Gastroesophageal sphincter (tissue), 3 donors: Measurements from ENCODE around the gene GSK3B.

Experiments
- EP300 ChIP-seq: sonication (generic); formaldehyde crosslinking; IDR thresholded peaks from one replicate; pipeline ENCODE4 v1.6.1; 2017; ENCODE audit warnings: antibody characterized with exemption, mild to moderate bottlenecking
- POLR2A ChIP-seq, 2 donors: fragments of 450-650 bp; IDR thresholded peaks; one replicate each; pipeline ENCODE4 v1.6.1; 2017; ENCODE audit warnings: antibody characterized with exemption in 2 of 2, mild to moderate bottlenecking in 2 of 2, moderate library complexity in 1 of 2
- POLR2AphosphoS5 ChIP-seq: sonication (generic); formaldehyde crosslinking; IDR thresholded peaks from one replicate; pipeline ENCODE4 v1.6.1; 2017; ENCODE audit warnings: antibody characterized with exemption
- TF ChIP-seq, protein P1 (sequence below), 4 experiments: fragments of 200-600 bp in 2 of 4; fragments of 450-650 bp in 2 of 4; sonication (generic) in 1 of 4; IDR thresholded peaks; one replicate each; pipeline ENCODE4 v1.5.1; 2017 to 2019; ENCODE audit warnings: antibody characterized with exemption in 4 of 4, mild to moderate bottlenecking in 2 of 4, moderate library complexity in 2 of 4

DNA sequence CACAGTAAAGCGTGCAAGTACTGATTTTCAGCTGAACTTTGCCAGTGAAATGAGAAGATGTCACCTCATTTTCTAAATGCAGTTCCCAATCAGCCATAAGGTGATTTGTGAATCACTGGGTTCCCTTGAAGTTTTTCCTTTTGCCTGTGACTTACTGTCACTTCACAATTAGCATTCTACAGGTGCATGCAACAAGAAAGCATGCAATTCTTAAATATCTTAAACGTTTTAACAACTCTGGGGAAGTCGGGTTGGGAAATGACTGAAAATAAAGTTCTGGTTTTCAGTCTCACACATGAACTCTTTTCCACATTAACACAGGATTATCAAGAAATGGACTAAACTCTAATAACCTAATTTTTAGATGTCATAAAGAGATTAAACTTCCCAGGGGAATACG, 5.2 kb downstream of the GSK3B start:
- TF ChIP-seq, protein P1, sequence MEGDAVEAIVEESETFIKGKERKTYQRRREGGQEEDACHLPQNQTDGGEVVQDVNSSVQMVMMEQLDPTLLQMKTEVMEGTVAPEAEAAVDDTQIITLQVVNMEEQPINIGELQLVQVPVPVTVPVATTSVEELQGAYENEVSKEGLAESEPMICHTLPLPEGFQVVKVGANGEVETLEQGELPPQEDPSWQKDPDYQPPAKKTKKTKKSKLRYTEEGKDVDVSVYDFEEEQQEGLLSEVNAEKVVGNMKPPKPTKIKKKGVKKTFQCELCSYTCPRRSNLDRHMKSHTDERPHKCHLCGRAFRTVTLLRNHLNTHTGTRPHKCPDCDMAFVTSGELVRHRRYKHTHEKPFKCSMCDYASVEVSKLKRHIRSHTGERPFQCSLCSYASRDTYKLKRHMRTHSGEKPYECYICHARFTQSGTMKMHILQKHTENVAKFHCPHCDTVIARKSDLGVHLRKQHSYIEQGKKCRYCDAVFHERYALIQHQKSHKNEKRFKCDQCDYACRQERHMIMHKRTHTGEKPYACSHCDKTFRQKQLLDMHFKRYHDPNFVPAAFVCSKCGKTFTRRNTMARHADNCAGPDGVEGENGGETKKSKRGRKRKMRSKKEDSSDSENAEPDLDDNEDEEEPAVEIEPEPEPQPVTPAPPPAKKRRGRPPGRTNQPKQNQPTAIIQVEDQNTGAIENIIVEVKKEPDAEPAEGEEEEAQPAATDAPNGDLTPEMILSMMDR (IDR thresholded peaks at IDR 0.05), result no peak
- TF ChIP-seq EP300 (no peak), POLR2A (IDR thresholded peaks at IDR 0.05) (no peak), POLR2AphosphoS5 (no peak)
